Activated CD8-positive, alpha-beta T cell treated with anti-CD3 and anti-CD28 coated beads for 36 hours (primary cell): Measurements from ENCODE around the gene JAML. TPM values are rescaled to one million over a fixed set of nuclear protein-coding genes. Genes with fewer than 3 reads are reported as not detected.
A peak's percentile ranks its signal among the peaks of the same experiment; 100 is the strongest.
"Not testable (repeated sequence)": the region's sequence is repeated elsewhere in the genome, so short reads cannot be mapped to it uniquely, and the experiment has no call there.

Experiments
- ATAC-seq: fragments of 200-7000 bp; cut with Tn5 transposase; one replicate; pipeline ENCODE4 v1.10.0; 2021; ENCODE audit warnings: mild to moderate bottlenecking, moderate library complexity
- CTCF ChIA-PET: fragments of 350-600 bp; sonication (Branson Sonifier 250); formaldehyde crosslinking; loops from one replicate; lab custom pipeline; 2021; ENCODE audit warnings: antibody characterized with exemption; lab: Charles Lee
- POLR2A ChIA-PET: fragments of 350-600 bp; sonication (Branson Sonifier 250); formaldehyde crosslinking; loops from one replicate; lab custom pipeline; 2021; ENCODE audit warnings: antibody characterized with exemption; lab: Charles Lee
- DNase-seq: peaks from one replicate; pipeline ENCODE4 v3.0.0-alpha.2; 2020
- H3K27ac Mint-ChIP-seq: one replicate; pipeline ENCODE4 v1.8.0; 2021; ENCODE audit warnings: mild to moderate bottlenecking, mixed read lengths
- H3K27me3 Mint-ChIP-seq: one replicate; pipeline ENCODE4 v1.8.0; 2021; ENCODE audit warnings: mixed read lengths
- H3K36me3 Mint-ChIP-seq: one replicate; pipeline ENCODE4 v1.8.0; 2021; ENCODE audit warnings: low read depth, mixed read lengths
- H3K4me1 Mint-ChIP-seq: one replicate; pipeline ENCODE4 v1.8.0; 2021; ENCODE audit warnings: low read depth, mixed read lengths
- H3K4me3 Mint-ChIP-seq: one replicate; pipeline ENCODE4 v1.8.0; 2021; ENCODE audit warnings: mild to moderate bottlenecking, moderate library complexity, mixed read lengths
- H3K9me3 Mint-ChIP-seq: one replicate; pipeline ENCODE4 v1.8.0; 2021; ENCODE audit warnings: mixed read lengths
- intact Hi-C: fragments of 100-400 bp; cut with micrococcal nuclease; formaldehyde crosslinking; loops from one replicate; pipeline ENCODE4 v1.10.0; 2022
- total RNA-seq, 2 experiments: library from RNA; stranded (reverse); gene quantifications; one replicate each; pipeline ENCODE4 v1.2.3, GENCODE V29; 2021
- TF ChIP-seq, protein P1 (sequence below): fragments of 200-600 bp; IDR thresholded peaks from one replicate; pipeline ENCODE4 v1.8.0; 2022; ENCODE audit warnings: antibody characterized with exemption, mild to moderate bottlenecking

JAML gene
- total RNA-seq, 2 experiments from 2014 or later, result 236 to 251 TPM

DNA sequence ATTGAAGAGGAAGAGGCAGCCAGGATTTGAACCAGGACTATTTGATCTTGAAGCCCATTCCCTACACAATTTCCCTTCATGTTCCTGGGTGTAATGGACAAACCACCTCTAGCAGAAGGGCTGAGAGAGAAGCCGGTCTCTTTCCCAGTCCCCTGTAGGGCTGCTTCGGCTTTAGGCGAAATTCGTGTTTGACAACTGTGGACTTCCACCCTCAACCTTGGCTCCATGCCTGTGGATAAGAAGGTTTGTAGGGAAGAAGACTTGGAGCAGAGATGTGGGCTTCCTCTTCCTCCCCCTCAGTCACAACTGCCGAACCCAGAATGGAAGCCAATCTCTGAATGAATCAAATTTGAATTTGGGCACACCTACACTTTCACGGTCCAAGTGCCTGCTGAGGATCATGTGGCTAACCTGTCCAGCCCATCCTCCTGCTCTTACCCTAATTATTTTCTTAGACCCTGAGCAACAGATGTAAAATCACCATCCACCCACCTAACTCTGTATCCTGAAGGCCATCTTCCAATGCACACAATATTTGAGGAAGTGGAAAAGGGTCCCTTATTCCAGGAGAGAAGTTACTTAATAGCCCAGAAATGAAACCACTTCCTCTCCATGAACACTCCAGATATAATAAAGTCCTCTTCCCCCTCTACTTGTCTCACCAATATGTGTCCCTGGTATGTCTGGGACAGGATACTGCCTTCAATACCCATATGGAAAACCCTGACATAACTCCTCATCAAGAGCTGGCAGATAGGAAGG, 38.3 kb downstream of the JAML start:
- peaks cover 8% of the 10 kb centered on the region for H3K36me3 Mint-ChIP-seq
- TF ChIP-seq, protein P1, sequence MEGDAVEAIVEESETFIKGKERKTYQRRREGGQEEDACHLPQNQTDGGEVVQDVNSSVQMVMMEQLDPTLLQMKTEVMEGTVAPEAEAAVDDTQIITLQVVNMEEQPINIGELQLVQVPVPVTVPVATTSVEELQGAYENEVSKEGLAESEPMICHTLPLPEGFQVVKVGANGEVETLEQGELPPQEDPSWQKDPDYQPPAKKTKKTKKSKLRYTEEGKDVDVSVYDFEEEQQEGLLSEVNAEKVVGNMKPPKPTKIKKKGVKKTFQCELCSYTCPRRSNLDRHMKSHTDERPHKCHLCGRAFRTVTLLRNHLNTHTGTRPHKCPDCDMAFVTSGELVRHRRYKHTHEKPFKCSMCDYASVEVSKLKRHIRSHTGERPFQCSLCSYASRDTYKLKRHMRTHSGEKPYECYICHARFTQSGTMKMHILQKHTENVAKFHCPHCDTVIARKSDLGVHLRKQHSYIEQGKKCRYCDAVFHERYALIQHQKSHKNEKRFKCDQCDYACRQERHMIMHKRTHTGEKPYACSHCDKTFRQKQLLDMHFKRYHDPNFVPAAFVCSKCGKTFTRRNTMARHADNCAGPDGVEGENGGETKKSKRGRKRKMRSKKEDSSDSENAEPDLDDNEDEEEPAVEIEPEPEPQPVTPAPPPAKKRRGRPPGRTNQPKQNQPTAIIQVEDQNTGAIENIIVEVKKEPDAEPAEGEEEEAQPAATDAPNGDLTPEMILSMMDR, result no peak
- H3K27me3 Mint-ChIP-seq, result peaks cover 8% of the 10 kb centered on the region
- no peak overlapping the region for H3K4me3 Mint-ChIP-seq
- H3K27ac Mint-ChIP-seq, result no peak overlapping the region
- ChIA-PET POLR2A (interaction anchor here (1.6 kb wide), 1 partner anchor 13 kb away, joined by 3 read pairs; no protein-coding TSS in a partner anchor), CTCF (interaction anchor here (1.2 to 3.5 kb wide), 8 partner anchors 9 to 109 kb away, joined by 3 to 22 read pairs (median 8); no protein-coding TSS in a partner anchor)
- peaks cover 2% of the 10 kb centered on the region for H3K4me1 Mint-ChIP-seq
- DNase-seq (no peak), ATAC-seq (no peak)
- intact Hi-C loops, result no loop called here
- no peaks in the 10 kb centered on the region for H3K9me3 Mint-ChIP-seq

DNA sequence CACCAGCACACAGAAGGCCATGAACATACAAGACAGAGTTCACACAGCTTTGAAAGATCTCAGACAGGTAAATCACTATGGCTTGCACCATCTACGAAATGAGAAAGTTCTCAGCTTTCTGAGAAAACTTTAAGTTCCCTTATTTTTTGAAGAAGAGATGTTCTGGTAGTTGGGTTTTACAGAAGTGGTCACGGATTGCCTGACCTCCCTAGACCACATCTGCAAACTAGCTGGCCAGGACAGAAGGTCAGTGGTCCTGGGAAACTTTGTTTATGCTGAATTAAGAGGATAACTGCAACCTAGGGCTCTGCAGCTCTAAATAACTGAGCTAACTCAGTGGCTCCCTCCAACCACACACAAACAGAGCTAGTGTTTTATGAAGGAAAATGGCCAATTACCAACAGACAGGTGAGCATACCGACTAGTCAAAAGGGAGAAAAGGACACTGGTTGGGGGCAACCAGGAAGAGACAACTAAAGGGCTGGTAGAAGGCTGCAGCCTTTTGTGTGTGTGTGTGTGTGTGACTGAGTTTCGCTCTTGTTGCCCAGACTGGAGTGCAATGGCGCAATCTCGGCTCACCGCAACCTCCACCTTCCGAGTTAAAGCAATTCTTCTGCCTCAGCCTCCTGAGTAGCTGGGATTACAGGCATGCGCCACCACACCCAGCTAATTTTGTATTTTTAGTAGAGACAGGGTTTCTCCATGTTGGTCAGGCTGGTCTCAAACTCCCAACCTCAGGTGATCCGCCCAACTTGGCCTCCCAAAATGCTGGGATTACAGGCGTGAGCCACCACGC, 39.8 kb downstream of the JAML start:
- no peak overlapping the region for H3K4me3 Mint-ChIP-seq
- peaks cover 8% of the 10 kb centered on the region for H3K27me3 Mint-ChIP-seq
- ATAC-seq (no peak), DNase-seq (no peak)
- H3K27ac Mint-ChIP-seq, result no peak overlapping the region
- POLR2A ChIA-PET, result interaction anchor here (0.6 to 1.1 kb wide), 2 partner anchors 42 to 762 kb away, joined by 3 read pairs; no protein-coding TSS in a partner anchor
- CTCF ChIA-PET, result interaction anchor here (1.0 to 2.8 kb wide), 5 partner anchors 13 to 111 kb away, joined by 3 to 22 read pairs (median 3); partner anchors contain the start of gene MPZL2
- H3K36me3 Mint-ChIP-seq, result no peaks in the 10 kb centered on the region
- H3K4me1 Mint-ChIP-seq, result peaks cover 6% of the 10 kb centered on the region
- intact Hi-C loops, result no loop called here
- TF ChIP-seq, protein P1, result no peak
- no peaks in the 10 kb centered on the region for H3K9me3 Mint-ChIP-seq

DNA sequence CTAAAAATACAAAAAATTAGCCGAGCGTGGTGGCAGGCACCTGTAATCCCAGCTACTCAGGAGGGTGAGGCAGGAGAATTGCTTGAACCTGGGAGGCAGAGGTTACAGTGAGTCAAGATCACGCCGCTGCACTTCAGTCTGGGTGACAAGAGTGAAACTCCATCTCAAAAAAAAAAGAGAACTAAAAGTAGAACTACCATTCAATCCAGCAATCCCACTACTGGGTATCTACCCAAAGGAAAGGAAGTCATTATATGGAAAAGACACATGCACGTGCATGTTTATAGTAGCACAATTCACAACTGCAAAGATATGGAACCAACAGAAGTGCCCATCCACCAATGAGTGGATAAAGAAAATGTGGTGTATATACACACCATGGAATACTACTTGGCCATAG, 41.1 kb downstream of the JAML start:
- POLR2A ChIA-PET, result interaction anchor here (1.2 kb wide), 1 partner anchor 177 kb away, joined by 3 read pairs; no protein-coding TSS in a partner anchor
- H3K27ac Mint-ChIP-seq, H3K4me3 Mint-ChIP-seq, DNase-seq, H3K36me3 Mint-ChIP-seq, H3K27me3 Mint-ChIP-seq, H3K9me3 Mint-ChIP-seq, ATAC-seq, intact Hi-C loops, H3K4me1 Mint-ChIP-seq: not testable (repeated sequence)
- CTCF ChIA-PET, result interaction anchor here (0.7 to 2.8 kb wide), 2 partner anchors 12 to 15 kb away, joined by 3 to 22 read pairs; no protein-coding TSS in a partner anchor

DNA sequence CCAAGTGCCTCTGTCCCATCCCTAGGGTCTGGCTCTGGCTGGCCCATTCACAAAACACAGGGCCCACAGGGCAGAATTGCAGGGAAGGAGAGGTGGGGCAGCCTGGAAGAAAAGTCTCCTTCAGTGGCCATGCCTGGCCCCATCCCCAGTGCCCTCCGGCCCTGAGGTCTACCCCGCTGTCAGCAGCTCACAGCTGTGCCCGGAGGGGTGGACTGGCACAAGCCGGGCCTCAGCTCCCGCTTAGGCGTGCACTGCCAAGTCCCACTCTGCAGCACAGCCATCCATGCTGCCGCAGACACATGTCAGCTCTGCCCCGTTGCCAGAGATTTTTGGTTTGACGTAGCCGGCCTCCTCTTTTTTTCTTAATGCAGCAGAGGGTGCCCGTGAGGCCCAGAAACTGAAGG, 44.5 kb downstream of the JAML start:
- H3K36me3 Mint-ChIP-seq, result no peaks in the 10 kb centered on the region
- DNase-seq, result peak; percentile 35

DNA sequence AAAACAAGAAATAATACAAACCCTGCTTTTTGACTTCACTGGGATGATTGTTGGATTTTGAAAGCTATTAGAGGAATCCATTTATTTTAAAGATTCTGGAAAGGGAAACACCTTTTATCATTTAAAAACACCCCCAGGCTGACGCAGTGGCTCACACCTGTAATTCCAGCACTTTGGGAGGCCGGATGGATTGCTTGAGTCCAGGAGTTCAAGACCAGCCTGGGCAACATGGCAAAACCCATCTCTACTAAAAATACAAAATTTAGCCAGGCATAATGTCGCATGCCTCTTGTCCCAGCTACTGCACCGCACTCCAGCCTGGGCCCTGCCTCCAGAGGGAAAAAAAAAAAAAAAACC, 48.1 kb downstream of the JAML start:
- ChIA-PET CTCF (no interaction called here), POLR2A (interaction anchor here (1.0 kb wide), 1 partner anchor 16 kb away, joined by 3 read pairs; no protein-coding TSS in a partner anchor)
- H3K27me3 Mint-ChIP-seq, result peaks cover 6% of the 10 kb centered on the region
- TF ChIP-seq, protein P1, result no peak
- H3K4me1 Mint-ChIP-seq, result peaks cover 5% of the 10 kb centered on the region
- H3K9me3 Mint-ChIP-seq, result no peaks in the 10 kb centered on the region
- H3K36me3 Mint-ChIP-seq, result no peaks in the 10 kb centered on the region
- DNase-seq, result no peak
- no peak for ATAC-seq
- no peak overlapping the region for H3K4me3 Mint-ChIP-seq
- no peak overlapping the region for H3K27ac Mint-ChIP-seq
- intact Hi-C loops, result no loop called here

More for the DNA sequence above, 44.5 kb downstream of the JAML start:
- no peak overlapping the region for H3K4me3 Mint-ChIP-seq
- ATAC-seq, result peak; percentile 60
- H3K27me3 Mint-ChIP-seq, result peaks cover 11% of the 10 kb centered on the region
- POLR2A ChIA-PET, result interaction anchor here (1.1 to 2.4 kb wide), 3 partner anchors 9 to 22 kb away, joined by 3 to 6 read pairs (median 3); no protein-coding TSS in a partner anchor
- TF ChIP-seq, protein P1, result no peak
- CTCF ChIA-PET, result interaction anchor here (0.8 to 4.0 kb wide), 6 partner anchors 9 to 373 kb away, joined by 3 to 54 read pairs (median 4); no protein-coding TSS in a partner anchor
- H3K9me3 Mint-ChIP-seq, result no peaks in the 10 kb centered on the region
- intact Hi-C loops, result no loop called here
- H3K4me1 Mint-ChIP-seq, result peaks cover 5% of the 10 kb centered on the region
- H3K27ac Mint-ChIP-seq, result no peak overlapping the region
